HepG2 (cell line): ENCODE data around the gene MPV17L. TPM values are rescaled to one million over a fixed set of nuclear protein-coding genes. Genes with fewer than 3 reads are reported as not detected.
A peak's percentile ranks its signal among the peaks of the same experiment; 100 is the strongest.

Experiments
- CHD2 ChIP-seq: IDR thresholded peaks from 2 replicates; pipeline ENCODE4 v1.6.1; 2011; ENCODE audit warnings: low read depth, low read length, improper control_type of control experiment
- EEA1 ChIP-seq: sonication (generic); formaldehyde crosslinking; IDR thresholded peaks from 2 replicates; pipeline ENCODE4 v1.5.1; 2020; ENCODE audit warnings: mild to moderate bottlenecking, missing genetic modification reagents, borderline replicate concordance
- JUN ChIP-seq: sonication (generic); formaldehyde crosslinking; IDR thresholded peaks from 2 replicates; pipeline ENCODE4 v1.4.0; 2020; ENCODE audit warnings: mild to moderate bottlenecking, missing genetic modification reagents
- KDM2A ChIP-seq: sonication (generic); formaldehyde crosslinking; IDR thresholded peaks from 2 replicates; pipeline ENCODE4 v1.4.0; 2020; ENCODE audit warnings: low read depth, missing genetic modification reagents, borderline replicate concordance
- PBX3 ChIP-seq: sonication (generic); formaldehyde crosslinking; IDR thresholded peaks from 2 replicates; pipeline ENCODE4 v1.8.1; 2023; ENCODE audit warnings: missing genetic modification reagents, inconsistent platforms, borderline replicate concordance
- TFDP2 ChIP-seq: sonication (generic); formaldehyde crosslinking; IDR thresholded peaks from 2 replicates; pipeline ENCODE4 v1.4.0; 2020; ENCODE audit warnings: missing genetic modification reagents
- ZMAT3 ChIP-seq: sonication (generic); formaldehyde crosslinking; conservative IDR thresholded peaks from 2 replicates; pipeline ENCODE4 v1.7.0; 2021; ENCODE audit warnings: missing genetic modification reagents
- ZNF383 ChIP-seq: sonication (generic); formaldehyde crosslinking; IDR thresholded peaks from 2 replicates; pipeline ENCODE4 v1.4.0; 2020; ENCODE audit warnings: missing genetic modification reagents, mild to moderate bottlenecking, borderline replicate concordance
- ZNF546 ChIP-seq: sonication (generic); formaldehyde crosslinking; conservative IDR thresholded peaks from 2 replicates; pipeline ENCODE4 v1.8.1; 2023; ENCODE audit warnings: mild to moderate bottlenecking, missing genetic modification reagents
- ZNF549 ChIP-seq: sonication (generic); formaldehyde crosslinking; IDR thresholded peaks from 2 replicates; pipeline ENCODE4 v1.5.0; 2020; ENCODE audit warnings: missing genetic modification reagents
- ZNF598 ChIP-seq: sonication (generic); formaldehyde crosslinking; IDR thresholded peaks from 2 replicates; pipeline ENCODE4 v1.5.1; 2020; ENCODE audit warnings: mild to moderate bottlenecking, missing genetic modification reagents, borderline replicate concordance
- ZNF773 ChIP-seq: sonication (generic); formaldehyde crosslinking; IDR thresholded peaks from 2 replicates; pipeline ENCODE4 v1.4.0; 2020; ENCODE audit warnings: missing genetic modification reagents, borderline replicate concordance
- polyA plus RNA-seq, 8 experiments: library from polyadenylated mRNA; depleted of rRNA in 3 of 8; stranded (reverse) in 7 of 8; unstranded in 1 of 8; fragments of >200 nt; fragmentation: Illumina TruSeq in 4 of 8; extraction: Trizol in 4 of 8; gene quantifications; 2 replicates each; pipeline versions ENCODE4 v1.2.1 to v1.2.3, GENCODE V29; 2011 to 2016; ENCODE audit warnings: low read depth in 4 of 8, missing spikeins in 1 of 8, mixed read lengths in 1 of 8; ENCODE audit not compliant: insufficient read depth in 1 of 8
- total RNA-seq, 5 experiments: library from RNA; depleted of rRNA; stranded (reverse); fragments of >200 nt; fragmentation: Illumina TruSeq; extraction: Trizol; gene quantifications; 2 replicates each; pipeline ENCODE4 v1.2.3, GENCODE V29; 2016; ENCODE audit warnings: low read depth in 1 of 5
- TF ChIP-seq, protein P1 (sequence below), 2 experiments: sonication (generic) in 1 of 2; formaldehyde crosslinking in 1 of 2; IDR thresholded peaks; 2 replicates each; pipeline versions ENCODE4 v1.6.1 to v1.9.0; 2014 to 2022; ENCODE audit warnings: antibody characterized with exemption in 1 of 2, borderline replicate concordance in 1 of 2, inconsistent platforms in 1 of 2, low read depth in 1 of 2, missing genetic modification reagents in 1 of 2
- TF ChIP-seq, protein P2 (sequence below): sonication (generic); formaldehyde crosslinking; IDR thresholded peaks from 2 replicates; pipeline ENCODE4 v1.4.0; 2020; ENCODE audit warnings: missing genetic modification reagents, borderline replicate concordance

The MPV17L gene
- total and polyA plus RNA-seq, 2 of the 13 experiments (the other 11 are each of a cell fraction or from before 2014, with no cell fraction given) = 34.7 to 63.8 TPM

DNA sequence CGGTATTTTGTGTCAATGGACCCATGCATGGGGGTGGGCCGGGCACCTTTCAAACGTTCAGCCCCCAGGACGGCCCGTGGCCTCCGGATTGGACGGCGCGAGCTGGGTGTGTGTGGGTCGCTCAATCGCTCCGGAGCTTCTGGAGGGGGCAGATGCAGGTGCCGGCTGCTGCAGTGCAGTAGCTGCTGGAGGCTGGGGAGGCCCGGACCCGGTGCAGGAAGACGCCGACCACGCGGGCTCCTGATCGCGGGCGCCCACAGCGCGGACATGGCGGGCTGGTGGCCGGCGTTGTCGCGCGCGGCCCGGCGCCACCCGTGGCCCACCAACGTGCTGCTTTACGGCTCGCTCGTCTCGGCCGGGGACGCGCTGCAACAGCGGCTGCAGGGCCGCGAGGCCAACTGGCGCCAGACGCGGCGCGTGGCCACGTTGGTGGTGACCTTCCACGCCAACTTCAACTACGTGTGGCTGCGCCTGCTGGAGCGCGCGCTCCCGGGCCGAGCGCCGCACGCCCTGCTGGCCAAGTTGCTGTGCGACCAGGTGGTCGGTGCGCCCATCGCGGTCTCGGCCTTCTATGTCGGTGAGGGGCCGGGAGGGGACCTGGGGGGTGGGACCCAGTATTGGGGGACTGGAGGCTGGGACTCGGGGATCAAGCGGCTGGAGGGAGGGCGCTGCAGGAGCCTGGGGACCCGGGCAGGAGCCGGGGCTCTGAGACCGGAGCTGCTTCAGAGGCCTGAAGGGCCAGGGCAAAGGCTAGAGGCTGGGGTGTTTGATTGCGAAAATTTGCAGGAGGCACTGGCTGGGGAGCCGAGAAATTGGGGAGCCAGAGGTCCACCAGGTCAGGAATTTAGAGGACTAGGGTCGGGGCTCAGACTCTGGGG lies at the start of gene MPV17L (continued):
- TF ChIP-seq, protein P1, sequence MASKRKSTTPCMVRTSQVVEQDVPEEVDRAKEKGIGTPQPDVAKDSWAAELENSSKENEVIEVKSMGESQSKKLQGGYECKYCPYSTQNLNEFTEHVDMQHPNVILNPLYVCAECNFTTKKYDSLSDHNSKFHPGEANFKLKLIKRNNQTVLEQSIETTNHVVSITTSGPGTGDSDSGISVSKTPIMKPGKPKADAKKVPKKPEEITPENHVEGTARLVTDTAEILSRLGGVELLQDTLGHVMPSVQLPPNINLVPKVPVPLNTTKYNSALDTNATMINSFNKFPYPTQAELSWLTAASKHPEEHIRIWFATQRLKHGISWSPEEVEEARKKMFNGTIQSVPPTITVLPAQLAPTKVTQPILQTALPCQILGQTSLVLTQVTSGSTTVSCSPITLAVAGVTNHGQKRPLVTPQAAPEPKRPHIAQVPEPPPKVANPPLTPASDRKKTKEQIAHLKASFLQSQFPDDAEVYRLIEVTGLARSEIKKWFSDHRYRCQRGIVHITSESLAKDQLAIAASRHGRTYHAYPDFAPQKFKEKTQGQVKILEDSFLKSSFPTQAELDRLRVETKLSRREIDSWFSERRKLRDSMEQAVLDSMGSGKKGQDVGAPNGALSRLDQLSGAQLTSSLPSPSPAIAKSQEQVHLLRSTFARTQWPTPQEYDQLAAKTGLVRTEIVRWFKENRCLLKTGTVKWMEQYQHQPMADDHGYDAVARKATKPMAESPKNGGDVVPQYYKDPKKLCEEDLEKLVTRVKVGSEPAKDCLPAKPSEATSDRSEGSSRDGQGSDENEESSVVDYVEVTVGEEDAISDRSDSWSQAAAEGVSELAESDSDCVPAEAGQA (IDR thresholded peaks at IDR 0.05; ENCODE audit: low read depth) = 0 out of 2 replicates have a peak, but pooled peaks have one; percentile 22
- TF ChIP-seq, protein P1 (CRISPR knock-in tag; IDR thresholded peaks at IDR 0.05; ENCODE audit: borderline replicate concordance) = peak; percentile 78; the same call in 1 of the 2 replicates
- TF ChIP-seq ZMAT3 (CRISPR knock-in tag) (peak; percentile 85), PBX3 (CRISPR knock-in tag) (0 out of 2 replicates have a peak, but pooled peaks have one; percentile 72), KDM2A (CRISPR knock-in tag) (peak; percentile 56), ZNF549 (CRISPR knock-in tag) (peak; percentile 58; the same call in 1 of the 2 replicates), EEA1 (CRISPR knock-in tag) (peak; percentile 98), CHD2 (peak; percentile 17; the same call in 1 of the 2 replicates), ZNF383 (CRISPR knock-in tag) (peak; percentile 67; the same call in 1 of the 2 replicates), ZNF598 (CRISPR knock-in tag) (peak; percentile 27; the same call in 1 of the 2 replicates), ZNF773 (CRISPR knock-in tag) (peak; percentile 95; the same call in 1 of the 2 replicates), JUN (CRISPR knock-in tag) (peak; percentile 80; the same call in 1 of the 2 replicates), ZNF546 (CRISPR knock-in tag) (peak; percentile 69; the same call in 1 of the 2 replicates), TFDP2 (0 out of 2 replicates have a peak, but pooled peaks have one; percentile 43)
- TF ChIP-seq, protein P2, sequence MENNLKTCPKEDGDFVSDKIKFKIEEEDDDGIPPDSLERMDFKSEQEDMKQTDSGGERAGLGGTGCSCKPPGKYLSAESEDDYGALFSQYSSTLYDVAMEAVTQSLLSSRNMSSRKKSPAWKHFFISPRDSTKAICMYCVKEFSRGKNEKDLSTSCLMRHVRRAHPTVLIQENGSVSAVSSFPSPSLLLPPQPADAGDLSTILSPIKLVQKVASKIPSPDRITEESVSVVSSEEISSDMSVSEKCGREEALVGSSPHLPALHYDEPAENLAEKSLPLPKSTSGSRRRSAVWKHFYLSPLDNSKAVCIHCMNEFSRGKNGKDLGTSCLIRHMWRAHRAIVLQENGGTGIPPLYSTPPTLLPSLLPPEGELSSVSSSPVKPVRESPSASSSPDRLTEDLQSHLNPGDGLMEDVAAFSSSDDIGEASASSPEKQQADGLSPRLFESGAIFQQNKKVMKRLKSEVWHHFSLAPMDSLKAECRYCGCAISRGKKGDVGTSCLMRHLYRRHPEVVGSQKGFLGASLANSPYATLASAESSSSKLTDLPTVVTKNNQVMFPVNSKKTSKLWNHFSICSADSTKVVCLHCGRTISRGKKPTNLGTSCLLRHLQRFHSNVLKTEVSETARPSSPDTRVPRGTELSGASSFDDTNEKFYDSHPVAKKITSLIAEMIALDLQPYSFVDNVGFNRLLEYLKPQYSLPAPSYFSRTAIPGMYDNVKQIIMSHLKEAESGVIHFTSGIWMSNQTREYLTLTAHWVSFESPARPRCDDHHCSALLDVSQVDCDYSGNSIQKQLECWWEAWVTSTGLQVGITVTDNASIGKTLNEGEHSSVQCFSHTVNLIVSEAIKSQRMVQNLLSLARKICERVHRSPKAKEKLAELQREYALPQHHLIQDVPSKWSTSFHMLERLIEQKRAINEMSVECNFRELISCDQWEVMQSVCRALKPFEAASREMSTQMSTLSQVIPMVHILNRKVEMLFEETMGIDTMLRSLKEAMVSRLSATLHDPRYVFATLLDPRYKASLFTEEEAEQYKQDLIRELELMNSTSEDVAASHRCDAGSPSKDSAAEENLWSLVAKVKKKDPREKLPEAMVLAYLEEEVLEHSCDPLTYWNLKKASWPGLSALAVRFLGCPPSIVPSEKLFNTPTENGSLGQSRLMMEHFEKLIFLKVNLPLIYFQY (CRISPR knock-in tag) = peak; percentile 67
